ENCODE data around the gene RBM20.

RBM20 gene

GRCh38 chr10:110880012-110880411, 235.9 kb downstream of the RBM20 start:
- no peak for DNase-seq

- no peak for DNase-seq
These were observed 237.1 kb downstream of the RBM20 start for GRCh38 chr10:110881247-110881646.

- DNase-seq, result no peak
These were observed 237.8 kb downstream of the RBM20 start for GRCh38 chr10:110881905-110882304.

- DNase-seq, result no peak
These were observed 239.8 kb downstream of the RBM20 start for GRCh38 chr10:110883924-110884323.

- DNase-seq, result no peak
These were observed 242.0 kb downstream of the RBM20 start for GRCh38 chr10:110885932-110886674.

- DNase-seq, result no peak
These were observed 243.4 kb downstream of the RBM20 start for GRCh38 chr10:110887560-110887959.
